Central memory CD4-positive, alpha-beta T cell (primary cell): ENCODE measurements around the gene RSL24D1.
A peak's percentile ranks its signal among the peaks of the same experiment; 100 is the strongest.
"Not testable (repeated sequence)": the region's sequence is repeated elsewhere in the genome, so short reads cannot be mapped to it uniquely, and the experiment has no call there.

Experiments used
- DNase-seq: peaks from one replicate; pipeline ENCODE4 v3.0.0; 2022

The RSL24D1 gene

DNA sequence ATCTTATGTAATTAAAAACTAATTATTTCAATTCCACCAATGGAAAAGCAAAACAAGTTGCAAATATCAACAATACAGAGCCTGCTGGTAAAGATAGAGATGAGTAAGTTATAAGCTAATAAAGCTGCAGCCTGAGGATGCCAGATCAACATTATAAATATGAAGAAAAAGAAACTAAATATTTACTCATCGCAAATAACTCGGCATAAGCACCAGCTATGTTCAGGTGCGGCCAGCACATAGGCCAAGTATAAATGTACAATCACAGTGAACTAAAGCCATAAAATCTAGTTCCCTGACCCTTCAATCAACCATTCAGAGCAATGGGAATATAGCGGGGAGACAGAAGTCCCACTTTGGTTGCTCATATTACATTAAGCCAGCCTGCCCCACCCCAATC is 7.7 kb upstream of the RSL24D1 start:
- no peak for DNase-seq

DNA sequence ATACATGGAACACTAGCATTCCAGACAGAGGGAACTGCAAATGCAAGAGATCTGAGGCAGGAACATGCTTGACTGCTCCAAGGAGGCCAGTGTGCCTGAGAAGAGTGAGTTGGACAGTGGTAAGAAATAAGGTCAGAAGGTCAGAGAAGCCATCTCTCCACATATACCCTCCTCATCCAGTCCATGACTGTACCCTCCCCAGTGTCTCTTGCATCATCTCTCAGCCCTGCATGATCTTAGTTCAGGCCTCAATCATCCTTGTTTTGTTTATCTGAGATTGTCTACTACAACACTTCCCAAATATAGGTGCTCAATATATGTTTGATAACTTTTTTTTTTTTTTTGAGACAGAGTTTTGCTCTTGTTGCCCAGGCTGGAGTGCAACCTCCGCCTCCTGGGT is 5.5 kb upstream of the RSL24D1 start:
- no peak for DNase-seq

DNA sequence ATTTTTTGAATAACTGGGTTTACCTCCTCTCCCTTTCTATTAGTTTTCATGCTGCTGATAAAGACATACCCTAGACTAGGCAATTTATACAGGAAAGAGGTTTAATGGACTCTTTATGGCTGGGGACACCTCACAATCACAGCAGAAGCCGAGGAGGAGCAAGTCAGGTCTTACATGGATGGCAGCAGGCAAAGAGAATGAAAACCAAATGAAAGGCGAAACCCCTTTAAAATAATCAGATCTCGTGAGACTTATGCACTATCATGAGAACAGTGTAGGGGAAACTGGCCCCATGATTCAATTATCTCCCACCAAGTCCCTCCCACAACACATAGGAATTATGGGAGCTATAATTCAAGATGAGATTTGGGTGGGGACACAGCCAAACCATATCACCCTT is 2.0 kb upstream of the RSL24D1 start:
- DNase-seq, result no peak

DNA sequence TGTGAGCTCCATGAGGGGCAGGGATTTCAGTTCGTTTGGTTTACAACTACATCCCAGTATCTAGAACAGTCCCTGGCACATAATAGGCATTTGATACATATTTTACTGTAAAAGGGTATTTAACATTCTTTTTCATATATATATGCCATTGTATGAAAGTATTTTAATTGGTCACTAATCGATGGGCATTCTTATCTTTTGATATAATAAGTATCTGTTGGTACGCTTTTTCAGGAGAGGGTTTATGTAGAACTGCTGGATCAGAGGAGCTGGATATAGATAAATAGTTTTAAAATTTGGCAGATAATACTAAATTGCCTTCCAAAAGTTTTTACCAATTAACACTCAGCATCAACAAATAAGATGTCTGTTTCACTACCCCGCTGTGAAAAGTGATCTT is 978 bp upstream of the RSL24D1 start:
- no peak for DNase-seq

DNA sequence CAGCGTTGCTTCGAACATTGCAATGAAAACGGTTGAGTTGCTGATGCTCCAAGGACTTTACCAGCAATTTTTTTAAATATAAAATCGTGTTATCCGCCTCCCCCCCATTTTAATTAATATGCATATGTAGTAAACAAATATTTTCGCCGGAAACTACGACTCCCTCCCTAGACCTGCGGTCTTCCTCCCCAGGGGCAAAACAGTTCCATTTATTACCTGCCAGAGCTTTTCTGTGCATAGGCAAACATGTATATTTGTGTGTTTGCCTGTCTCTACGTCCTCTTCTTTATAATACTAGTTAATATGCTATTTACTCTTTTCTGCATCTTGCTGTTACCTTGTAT is 593 bp upstream of the RSL24D1 start:
- DNase-seq, result no peak

DNA sequence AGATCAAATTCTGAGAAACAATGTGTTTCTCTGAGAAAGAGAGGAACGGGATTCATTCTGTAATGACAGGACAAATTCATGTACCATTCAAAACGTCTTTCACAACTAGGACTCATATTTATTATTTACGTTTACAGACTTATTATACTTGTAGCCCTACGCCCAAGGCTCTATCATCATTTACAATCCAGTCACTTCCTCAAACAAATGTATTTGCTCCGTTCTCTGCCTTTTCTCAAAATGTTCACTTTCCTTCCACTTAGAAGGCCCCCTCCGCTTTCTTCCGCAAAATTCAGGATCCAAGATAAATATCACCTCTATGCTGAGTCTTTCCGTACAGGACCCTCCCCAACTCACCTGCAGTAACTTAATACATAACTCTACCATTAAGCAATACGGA is 745 bp downstream of the RSL24D1 start:
- DNase-seq, result no peak

DNA sequence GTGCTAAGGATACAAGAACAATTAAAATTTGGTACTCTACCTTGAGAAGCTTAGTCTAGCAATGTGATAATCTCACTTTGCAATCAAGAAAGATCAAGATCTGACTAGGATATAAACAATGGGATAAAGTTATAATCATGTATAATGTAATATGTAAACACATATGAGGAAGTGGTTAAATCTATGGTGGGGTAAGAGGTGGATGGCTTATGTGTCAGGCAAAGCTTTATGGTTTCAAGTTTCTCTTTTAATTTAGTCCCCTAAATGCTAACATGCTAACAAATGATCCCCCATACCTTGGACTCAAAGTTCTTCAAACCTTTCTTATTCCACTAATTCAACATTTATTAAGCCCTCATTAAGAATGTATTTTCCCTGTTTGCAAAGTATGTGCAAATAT is 2.5 kb downstream of the RSL24D1 start:
- DNase-seq, result no peak

DNA sequence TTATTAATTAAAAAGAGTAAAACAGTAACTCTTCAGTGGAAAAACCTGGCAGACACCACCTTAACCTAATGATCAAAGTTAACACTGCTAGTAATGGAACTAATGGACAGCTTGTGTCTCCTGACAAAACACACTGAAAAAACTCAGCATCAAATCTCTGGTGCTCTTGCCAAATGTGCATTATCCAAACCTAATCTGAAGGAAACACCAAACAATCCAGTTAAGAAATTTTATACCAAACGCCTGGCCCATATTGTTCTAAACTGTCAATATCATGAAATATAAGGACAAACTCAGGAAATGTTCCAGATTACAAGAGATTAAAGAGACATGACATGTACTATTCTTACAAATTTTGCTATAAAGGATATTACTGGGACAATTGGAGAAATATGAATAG is 10.4 kb downstream of the RSL24D1 start:
- no peak for DNase-seq

DNA sequence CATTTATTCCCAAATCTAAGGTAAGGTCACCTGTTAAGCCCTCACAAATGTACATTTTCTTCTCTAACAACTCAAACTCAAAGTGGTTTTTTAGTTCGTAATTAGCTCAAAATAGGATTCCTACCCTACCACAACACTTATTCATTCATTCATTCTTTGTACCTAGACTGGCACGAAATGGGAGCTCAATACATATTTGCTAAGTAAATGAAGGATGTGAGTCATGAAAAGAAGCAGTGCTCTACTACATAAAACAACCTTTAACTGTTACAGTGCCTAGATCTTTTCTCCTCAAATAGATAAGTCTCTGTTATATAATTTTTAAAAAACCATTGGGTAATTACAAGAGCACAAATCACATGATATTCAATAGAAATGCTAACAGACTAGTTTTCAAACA is 13.1 kb downstream of the RSL24D1 start:
- no peak for DNase-seq

DNA sequence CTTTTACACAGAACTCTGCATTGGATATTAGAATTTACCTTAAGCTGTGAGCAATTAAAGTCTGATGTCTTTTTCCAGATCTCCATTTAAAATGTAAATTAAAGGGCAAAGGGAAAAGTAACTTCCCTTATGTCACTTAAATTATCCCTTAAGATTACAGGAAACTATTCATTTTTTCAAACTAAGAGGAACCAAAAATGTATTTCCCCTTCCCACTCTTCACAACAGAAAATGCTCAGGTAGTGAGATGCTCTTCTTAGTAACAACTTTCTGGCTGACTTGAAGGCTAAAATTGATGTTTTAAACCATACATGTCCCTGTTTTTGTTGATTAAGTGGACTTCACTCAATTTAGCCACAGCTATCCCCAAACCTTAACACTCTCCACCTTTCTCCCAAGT is 17.6 kb downstream of the RSL24D1 start:
- DNase-seq, result no peak

DNA sequence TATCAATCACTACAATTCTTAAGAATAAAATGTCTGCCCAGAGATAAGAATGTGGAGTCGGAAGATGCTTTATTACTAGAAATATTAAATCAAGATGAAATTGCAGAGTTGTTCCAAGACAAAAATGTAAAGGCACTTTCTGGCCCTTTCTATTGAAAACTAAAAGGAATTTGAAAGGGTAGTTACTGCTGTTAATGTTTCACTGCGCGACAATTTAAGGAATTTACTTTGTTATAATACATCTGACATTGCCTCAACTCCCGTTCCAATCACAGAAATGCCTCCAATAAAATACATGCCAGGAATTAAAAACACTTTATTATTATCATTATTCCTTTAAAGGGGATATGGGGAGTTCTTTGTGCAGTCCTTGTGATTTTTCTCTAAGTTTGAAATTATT is 26.4 kb downstream of the RSL24D1 start:
- DNase-seq, result no peak

DNA sequence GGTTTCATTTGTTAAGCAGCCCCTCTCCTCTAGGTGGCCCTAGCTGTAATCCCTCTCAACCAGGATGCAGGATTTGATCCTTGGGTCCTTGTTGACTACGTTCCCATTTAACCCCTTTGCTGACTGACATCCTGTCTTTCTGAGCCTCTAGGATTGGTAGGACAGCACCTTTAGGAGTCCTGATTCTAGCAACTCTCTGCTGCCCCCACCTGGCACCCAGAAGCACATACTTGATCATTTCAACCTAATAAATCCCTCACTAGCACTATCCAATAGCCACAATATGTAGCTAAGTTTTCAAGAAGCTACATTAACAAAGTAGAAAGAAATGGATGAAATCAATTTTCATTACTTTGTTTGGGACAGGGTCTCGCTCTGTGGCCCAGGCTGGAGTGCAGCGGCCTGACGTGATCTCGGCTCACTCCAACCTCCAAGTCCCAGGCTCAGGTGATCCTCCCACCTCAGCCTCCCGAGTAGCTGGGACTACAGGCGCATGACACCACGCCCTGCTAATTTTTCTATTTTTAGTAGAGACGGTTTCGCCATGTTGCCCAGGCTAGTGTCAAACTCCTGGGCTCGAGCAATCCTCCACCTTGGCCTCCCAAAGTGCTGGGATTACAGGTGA is 28.3 kb downstream of the RSL24D1 start:
- DNase-seq, result peak; percentile 12

DNA sequence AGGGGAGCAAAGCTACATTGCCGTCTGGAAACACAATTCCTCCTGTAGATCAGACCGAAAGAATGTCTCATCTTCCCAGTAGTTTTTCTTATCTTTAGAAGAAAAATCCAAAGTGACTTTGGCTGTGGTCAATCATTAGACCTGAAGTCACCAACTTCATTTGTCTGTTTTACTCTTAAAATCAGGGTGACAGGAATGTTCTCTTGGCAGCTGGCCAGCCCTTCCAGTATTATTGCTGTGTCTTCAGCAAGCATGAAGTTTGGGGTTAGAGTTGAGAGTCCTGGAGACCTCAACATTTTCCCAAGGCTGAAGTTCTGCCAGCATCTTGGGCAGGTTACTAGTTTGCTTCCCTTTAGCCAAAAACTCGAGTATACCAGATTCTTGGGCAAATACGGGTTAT is 32.5 kb downstream of the RSL24D1 start:
- DNase-seq, result no peak

DNA sequence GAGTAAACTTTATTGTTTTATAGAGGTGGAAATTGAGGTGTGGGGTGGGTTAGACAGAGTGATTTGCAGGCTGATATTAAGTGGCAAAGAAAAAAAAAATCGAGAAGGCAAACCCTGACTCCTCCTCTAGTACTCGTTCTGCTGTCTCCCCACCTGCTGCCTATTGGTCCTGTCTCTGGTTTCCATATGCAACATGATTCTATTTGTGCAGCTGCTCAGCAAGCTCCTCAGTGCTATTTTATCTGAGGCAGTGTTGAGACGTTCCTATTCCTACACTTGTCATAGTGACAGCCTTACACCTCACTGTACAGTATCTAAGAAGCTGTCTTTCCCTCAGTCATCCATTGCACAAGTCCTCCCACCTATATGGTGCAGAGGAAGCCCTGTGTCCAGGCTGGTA is 45.1 kb downstream of the RSL24D1 start:
- DNase-seq, result no peak

DNA sequence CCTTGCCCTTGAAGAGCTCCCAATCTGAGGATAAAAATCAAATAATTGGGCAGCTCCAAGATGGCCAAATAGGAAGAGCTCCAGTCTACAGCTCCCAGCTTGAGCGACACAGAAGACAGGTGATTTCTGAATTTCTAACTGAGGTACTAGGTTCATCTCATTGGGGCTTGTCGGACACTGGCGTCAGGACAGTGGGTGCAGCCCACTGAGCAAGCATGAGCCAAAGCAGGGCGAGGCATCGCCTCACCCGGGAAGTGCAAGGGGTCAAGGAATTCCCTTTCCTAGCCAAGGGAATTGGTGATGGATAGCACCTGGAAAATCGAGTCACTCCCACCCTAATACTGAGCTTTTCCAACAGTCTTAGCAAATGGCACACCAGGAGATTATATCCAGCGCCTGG is 53.6 kb downstream of the RSL24D1 start:
- DNase-seq, result not testable (repeated sequence)

DNA sequence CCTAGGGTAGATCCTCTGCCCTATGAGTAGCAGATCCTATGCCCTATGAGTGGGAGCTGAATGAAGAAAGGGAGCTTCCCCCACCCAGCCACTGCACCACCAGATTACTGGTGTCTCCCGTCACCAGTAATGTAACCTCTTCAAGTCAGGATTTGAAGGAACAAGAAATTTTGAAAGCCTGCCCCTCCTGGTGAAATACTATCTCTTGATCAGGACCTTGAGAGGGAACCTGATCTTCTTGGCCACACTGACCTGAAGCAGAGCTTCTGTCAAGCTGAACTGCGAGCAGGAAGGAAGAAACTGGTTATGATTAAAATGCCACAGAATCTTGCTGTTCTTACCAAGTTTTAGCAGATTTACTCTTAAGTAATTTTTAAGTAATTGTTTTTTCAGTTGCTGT is 62.8 kb downstream of the RSL24D1 start:
- no peak for DNase-seq

DNA sequence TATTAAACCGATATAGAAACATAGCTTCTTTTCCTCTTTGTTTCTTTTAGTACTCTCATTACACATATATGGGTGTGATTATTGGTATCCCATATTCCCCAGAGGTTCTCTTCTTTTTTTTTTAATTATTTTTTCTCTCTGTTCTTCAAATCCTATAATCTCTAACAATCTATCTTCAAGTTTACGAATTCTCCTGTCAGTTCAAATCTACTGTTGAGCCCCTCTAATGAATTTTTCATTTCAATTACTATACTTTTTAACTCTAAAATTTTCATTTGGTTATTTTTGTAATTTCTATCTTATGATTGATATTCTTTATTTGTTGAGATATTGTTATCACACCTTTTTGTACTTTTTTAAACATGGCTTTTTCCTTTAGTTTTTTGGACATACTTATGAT is 64.1 kb downstream of the RSL24D1 start:
- no peak for DNase-seq
